ENCODE data around the gene DLG2. TPM values are rescaled to one million over a fixed set of nuclear protein-coding genes. Genes with fewer than 3 reads are reported as not detected.

The DLG2 gene
- total RNA-seq, 1 experiment from 2014 or later = 1.8 TPM

DNA sequence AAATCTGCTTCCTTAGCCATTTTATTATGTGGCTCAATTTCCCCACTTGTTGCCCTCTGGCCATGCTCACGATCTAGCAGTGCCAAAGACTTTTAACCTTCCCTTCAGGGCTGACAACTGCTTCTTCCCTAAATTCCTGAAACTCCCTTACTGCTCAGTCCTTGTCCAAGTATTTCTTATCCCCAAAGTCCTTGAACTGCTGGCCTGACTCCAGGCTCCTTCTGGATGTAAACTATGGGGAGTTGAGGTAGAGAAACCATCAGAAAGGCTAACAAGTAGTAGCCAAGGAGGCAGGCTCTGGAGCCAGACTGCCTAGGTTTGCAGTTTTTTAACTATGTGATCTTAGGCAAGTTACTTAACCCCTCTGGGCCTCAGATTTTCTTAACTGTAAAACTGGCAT is 2082.3 kb downstream of the DLG2 start:
- H3K4me3 ChIP-seq (ENCODE audit: insufficient read depth, low read depth, low read length) = no peak overlapping the region
- no peak for DNase-seq
- no peaks in the 10 kb centered on the region for H3K27me3 ChIP-seq (ENCODE audit: control insufficient read depth, insufficient read depth, low read length)
- H3K36me3 ChIP-seq (replicated peaks; ENCODE audit: control insufficient read depth, insufficient read depth, low read length) = no peaks in the 10 kb centered on the region

DNA sequence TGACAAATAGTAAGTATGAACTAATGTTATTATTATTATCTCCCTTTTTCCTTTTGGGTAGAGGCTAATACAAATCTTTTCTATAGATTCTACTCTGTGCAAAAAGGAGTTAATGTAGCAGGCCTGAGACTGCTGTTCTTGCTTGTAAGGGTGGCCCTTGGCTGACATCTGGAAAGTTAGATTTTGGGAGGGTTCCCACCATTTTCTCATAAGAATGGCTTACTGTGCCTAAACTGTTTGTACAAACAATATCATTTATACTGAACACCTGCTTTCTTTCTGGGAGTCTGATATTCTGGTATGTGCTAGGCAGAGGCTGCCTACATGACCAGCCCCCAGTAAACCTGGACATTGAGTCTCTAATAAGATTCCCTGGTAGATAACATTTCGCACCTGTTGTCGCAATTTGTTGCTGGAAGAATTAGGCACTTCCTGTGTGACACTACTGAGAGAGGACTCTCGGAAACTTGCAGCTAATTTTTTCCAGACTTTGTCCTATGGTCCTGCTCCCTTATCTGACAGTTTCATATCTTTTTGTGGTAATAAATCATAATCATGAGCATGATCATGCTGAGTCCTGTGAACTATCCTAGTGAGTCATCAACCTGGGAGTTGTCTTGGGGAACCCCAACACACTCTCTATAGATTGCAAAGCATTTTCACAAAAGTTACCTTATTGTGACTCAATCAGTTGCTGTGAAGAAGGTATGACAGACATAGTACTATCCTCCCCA is 2083.3 kb downstream of the DLG2 start:
- Histone ChIP-seq H3K36me3 (replicated peaks; ENCODE audit: control insufficient read depth, insufficient read depth, low read length) (no peaks in the 10 kb centered on the region), H3K4me3 (ENCODE audit: insufficient read depth, low read depth, low read length) (no peak overlapping the region), H3K27me3 (ENCODE audit: control insufficient read depth, insufficient read depth, low read length) (no peaks in the 10 kb centered on the region)
- DNase-seq = no peak

DNA sequence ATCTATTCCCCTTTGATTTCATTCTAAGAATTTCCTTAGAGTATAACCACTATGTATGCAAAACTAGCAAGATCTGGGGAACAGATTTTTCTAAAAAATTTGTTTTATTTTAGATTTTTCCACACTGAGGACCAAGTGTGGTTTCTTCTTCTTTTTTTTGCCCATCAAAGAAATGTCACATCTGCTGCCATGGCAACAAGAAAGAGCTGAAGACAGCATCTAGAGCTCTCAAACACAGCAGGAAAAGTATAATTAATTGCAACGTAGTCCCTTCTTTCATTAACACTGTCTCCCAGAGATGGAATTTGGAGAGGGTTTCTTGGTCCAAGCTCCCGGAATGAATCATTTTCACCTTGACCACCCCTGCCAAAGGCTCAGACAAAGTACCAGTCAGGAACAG is 2084.3 kb downstream of the DLG2 start:
- DNase-seq = no peak
- H3K36me3 ChIP-seq (replicated peaks; ENCODE audit: control insufficient read depth, insufficient read depth, low read length) = no peaks in the 10 kb centered on the region
- no peaks in the 10 kb centered on the region for H3K27me3 ChIP-seq (ENCODE audit: control insufficient read depth, insufficient read depth, low read length)
- H3K4me3 ChIP-seq (ENCODE audit: insufficient read depth, low read depth, low read length) = no peak overlapping the region

DNA sequence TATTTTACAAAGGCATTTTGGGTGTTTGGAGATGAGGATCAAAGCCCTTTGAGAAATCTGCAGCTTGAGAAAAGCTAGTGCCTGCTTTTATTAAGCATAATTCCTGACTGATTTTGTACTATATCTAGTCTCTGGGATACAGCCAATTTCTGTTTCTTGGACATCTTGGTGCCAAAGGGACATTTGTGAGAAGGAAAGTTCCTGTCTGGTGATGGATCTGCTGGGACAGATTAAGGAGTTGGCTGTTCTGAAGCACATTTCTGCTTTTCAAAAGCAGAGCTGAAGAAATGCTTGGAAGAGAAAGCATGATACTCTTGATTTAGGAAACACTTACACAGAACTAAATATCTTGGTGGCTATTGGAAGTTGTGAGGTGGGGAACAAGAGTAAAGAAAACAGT is 2086.4 kb downstream of the DLG2 start:
- no peak for DNase-seq
- H3K36me3 ChIP-seq (replicated peaks; ENCODE audit: control insufficient read depth, insufficient read depth, low read length) = no peaks in the 10 kb centered on the region
- H3K4me3 ChIP-seq (ENCODE audit: insufficient read depth, low read depth, low read length) = no peak overlapping the region
- H3K27me3 ChIP-seq (ENCODE audit: control insufficient read depth, insufficient read depth, low read length) = no peaks in the 10 kb centered on the region

DNA sequence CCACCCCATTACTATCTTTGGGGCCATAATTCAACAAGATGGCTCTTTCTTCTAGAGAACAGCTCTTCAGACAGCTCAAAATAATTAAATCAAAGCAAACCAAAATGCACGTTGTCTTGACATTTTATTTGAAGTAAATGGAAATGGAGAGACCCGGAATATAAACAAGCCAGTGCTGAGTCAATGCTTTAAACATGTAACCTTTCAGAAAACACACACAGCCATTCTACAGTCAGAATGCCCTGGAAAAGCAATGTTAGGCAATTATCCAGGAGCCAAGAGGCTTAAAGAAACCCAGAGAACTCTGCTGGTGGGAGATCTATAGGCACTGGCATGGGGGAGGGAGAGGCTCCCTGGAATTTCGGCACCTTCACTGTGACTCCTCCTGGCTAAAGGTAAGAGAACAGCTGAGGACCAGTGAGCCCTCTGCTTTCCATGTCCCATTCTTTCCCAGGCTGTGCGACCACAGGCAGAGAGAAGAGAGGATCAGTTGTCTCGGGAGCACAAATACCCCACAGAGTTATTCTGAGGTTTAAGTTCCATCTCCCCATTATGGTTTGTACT is 2086.9 kb downstream of the DLG2 start:
- H3K4me3 ChIP-seq (ENCODE audit: insufficient read depth, low read depth, low read length) = no peak overlapping the region
- H3K36me3 ChIP-seq (replicated peaks; ENCODE audit: control insufficient read depth, insufficient read depth, low read length) = no peaks in the 10 kb centered on the region
- no peak for DNase-seq
- H3K27me3 ChIP-seq (ENCODE audit: control insufficient read depth, insufficient read depth, low read length) = no peaks in the 10 kb centered on the region

DNA sequence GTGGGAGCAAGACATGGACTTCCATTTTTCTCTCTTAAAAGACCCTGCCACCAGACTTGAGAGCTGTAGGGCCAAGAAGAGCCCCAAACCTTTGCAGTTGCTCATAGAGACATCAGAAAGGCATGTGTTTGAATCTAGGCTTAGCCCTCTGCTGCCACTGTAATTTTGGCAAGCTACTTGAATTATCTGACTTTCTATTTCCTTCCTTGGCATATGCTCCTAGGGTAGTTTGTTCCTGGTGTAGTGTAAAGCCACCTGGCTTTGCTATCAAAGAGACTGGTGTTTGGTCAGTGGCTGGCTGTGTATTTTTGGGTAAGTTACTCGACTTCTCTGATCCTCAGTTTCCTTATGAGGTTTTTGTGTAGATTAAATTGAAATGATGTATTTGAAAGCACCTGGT is 2088.9 kb downstream of the DLG2 start:
- Histone ChIP-seq H3K4me3 (ENCODE audit: insufficient read depth, low read depth, low read length) (no peak overlapping the region), H3K27me3 (ENCODE audit: control insufficient read depth, insufficient read depth, low read length) (no peaks in the 10 kb centered on the region), H3K36me3 (replicated peaks; ENCODE audit: control insufficient read depth, insufficient read depth, low read length) (no peaks in the 10 kb centered on the region)
- no peak for DNase-seq

DNA sequence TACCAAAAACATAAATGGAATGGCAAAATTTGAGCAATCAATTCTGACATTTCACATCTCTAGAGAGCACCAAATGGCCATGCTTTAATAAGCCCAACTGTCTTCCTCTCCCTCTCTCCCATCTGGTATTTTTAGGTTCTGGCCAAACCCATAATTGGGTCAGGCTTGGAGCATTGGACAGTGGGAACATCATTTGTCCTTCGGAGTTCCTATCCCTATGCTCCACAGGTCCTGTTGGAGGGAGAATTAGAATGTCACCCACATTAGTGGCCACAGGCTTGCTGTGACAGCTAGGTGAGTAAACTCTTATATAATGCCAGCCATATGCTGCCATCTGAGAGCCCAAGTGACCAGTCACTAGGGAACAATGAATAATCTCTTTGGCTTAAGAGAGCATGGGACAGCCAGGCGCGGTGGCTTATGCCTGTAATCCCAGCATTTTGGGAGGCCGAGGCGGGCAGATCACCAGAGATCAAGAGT is 2090.0 kb downstream of the DLG2 start:
- no peak overlapping the region for H3K4me3 ChIP-seq (ENCODE audit: insufficient read depth, low read depth, low read length)
- no peak for DNase-seq
- no peaks in the 10 kb centered on the region for H3K27me3 ChIP-seq (ENCODE audit: control insufficient read depth, insufficient read depth, low read length)
- no peaks in the 10 kb centered on the region for H3K36me3 ChIP-seq (replicated peaks; ENCODE audit: control insufficient read depth, insufficient read depth, low read length)

DNA sequence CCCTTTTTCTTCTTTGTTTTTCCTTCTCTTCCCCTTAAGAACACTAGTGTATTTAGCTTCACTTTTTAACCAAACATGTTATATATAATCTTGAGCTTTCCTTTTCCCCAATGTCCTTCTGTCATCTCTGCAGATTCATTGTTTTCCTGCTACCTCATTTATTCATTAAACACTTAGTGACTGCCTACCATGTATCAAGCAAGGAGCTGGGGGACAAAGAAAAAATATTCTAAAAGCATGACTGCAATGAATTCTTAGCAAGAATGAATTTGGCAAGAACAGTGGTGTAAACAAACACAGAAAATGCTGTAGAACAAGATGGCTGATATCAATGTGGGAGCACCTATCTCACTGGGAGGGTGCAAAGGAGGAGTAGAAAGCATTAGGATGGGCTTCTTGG is 2094.0 kb downstream of the DLG2 start:
- Histone ChIP-seq H3K27me3 (ENCODE audit: control insufficient read depth, insufficient read depth, low read length) (no peaks in the 10 kb centered on the region), H3K36me3 (replicated peaks; ENCODE audit: control insufficient read depth, insufficient read depth, low read length) (no peaks in the 10 kb centered on the region), H3K4me3 (ENCODE audit: insufficient read depth, low read depth, low read length) (no peak overlapping the region)
- DNase-seq = no peak

DNA sequence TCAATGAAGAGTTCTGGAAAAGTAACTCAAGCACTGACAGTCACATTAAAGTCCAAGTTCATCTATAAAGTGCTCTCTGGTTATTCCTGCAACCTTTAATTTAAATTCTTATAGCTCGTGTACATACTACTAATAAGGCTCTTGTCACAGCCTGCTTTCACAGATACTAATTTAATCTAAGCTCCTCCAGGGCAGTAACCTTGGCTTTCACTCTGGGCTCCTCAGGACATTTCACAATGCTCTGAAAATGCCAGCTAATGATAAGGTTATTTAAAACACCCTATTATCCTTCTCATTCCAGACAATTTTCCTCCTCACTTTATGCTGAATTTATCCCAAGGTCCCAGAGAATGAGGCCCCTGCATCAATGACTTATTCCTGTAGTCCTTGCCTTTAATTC is 2098.3 kb downstream of the DLG2 start:
- H3K36me3 ChIP-seq (replicated peaks; ENCODE audit: control insufficient read depth, insufficient read depth, low read length) = no peaks in the 10 kb centered on the region
- no peak for DNase-seq
- no peak overlapping the region for H3K4me3 ChIP-seq (ENCODE audit: insufficient read depth, low read depth, low read length)
- H3K27me3 ChIP-seq (ENCODE audit: control insufficient read depth, insufficient read depth, low read length) = no peaks in the 10 kb centered on the region

DNA sequence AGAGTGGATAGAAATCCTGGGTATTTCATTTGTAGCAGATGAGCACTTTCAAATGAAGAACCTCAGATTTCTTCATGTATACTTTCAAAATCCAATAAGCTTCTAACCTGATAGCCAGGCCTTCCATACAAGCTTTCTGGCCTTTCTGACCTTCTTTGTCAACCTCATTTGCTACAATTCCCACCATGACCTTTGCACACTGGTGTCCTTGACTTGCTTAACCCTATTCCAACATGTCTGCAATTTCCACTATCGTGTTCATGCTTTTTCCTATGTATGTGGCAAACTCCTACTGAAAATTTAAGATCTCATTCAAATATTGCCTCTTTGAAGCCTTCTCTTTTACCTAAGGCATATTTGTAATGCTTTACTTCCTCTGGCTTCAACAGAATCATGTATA is 2098.9 kb downstream of the DLG2 start:
- Histone ChIP-seq H3K36me3 (replicated peaks; ENCODE audit: control insufficient read depth, insufficient read depth, low read length) (no peaks in the 10 kb centered on the region), H3K27me3 (ENCODE audit: control insufficient read depth, insufficient read depth, low read length) (no peaks in the 10 kb centered on the region), H3K4me3 (ENCODE audit: insufficient read depth, low read depth, low read length) (no peak overlapping the region)
- DNase-seq = no peak

DNA sequence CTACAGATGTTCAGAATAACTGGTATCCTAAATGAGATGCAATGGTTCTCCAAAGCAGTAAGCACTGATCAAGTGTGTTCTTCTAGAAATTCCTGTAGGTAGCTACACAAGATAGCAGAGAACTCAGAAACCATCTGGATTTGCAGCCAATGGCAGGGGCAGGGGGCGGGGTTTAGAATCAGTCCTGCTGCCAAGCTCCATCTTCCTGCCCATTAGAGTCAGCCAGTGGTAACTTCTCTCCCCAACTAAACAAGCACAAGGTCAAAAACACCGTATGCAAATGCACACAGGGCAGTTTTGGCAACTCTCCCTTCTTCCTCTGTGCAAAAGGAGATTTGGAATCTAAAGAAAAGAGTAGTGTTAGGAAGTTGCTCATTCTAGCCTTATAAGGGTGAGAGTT is 2103.5 kb downstream of the DLG2 start:
- no peaks in the 10 kb centered on the region for H3K36me3 ChIP-seq (replicated peaks; ENCODE audit: control insufficient read depth, insufficient read depth, low read length)
- DNase-seq = peak; percentile 5
- no peaks in the 10 kb centered on the region for H3K27me3 ChIP-seq (ENCODE audit: control insufficient read depth, insufficient read depth, low read length)

DNA sequence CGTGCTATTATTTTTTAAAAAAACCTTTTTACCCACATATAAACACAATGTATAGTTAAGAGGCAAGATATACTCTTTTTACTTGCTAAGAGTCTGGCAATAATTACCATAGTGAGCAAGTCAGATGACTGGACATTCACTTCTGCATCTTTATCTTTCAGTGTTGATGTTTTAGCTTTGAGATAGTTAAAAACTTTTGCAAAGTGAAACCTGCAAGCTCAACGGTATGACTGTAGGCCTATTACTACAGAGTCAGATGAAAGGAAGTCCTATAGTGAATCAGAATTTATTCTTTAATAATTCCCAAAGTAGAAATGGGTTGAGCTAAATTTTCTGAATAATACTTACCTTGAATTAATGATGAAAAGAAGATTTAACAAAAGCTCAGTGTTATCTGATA is 2104.2 kb downstream of the DLG2 start:
- Histone ChIP-seq H3K27me3 (ENCODE audit: control insufficient read depth, insufficient read depth, low read length) (no peaks in the 10 kb centered on the region), H3K36me3 (replicated peaks; ENCODE audit: control insufficient read depth, insufficient read depth, low read length) (no peaks in the 10 kb centered on the region), H3K4me3 (ENCODE audit: insufficient read depth, low read depth, low read length) (no peak overlapping the region)
- DNase-seq = no peak

More for the DNA sequence above, 2103.5 kb downstream of the DLG2 start:
- H3K4me3 ChIP-seq (ENCODE audit: insufficient read depth, low read depth, low read length) = no peak overlapping the region

DNA sequence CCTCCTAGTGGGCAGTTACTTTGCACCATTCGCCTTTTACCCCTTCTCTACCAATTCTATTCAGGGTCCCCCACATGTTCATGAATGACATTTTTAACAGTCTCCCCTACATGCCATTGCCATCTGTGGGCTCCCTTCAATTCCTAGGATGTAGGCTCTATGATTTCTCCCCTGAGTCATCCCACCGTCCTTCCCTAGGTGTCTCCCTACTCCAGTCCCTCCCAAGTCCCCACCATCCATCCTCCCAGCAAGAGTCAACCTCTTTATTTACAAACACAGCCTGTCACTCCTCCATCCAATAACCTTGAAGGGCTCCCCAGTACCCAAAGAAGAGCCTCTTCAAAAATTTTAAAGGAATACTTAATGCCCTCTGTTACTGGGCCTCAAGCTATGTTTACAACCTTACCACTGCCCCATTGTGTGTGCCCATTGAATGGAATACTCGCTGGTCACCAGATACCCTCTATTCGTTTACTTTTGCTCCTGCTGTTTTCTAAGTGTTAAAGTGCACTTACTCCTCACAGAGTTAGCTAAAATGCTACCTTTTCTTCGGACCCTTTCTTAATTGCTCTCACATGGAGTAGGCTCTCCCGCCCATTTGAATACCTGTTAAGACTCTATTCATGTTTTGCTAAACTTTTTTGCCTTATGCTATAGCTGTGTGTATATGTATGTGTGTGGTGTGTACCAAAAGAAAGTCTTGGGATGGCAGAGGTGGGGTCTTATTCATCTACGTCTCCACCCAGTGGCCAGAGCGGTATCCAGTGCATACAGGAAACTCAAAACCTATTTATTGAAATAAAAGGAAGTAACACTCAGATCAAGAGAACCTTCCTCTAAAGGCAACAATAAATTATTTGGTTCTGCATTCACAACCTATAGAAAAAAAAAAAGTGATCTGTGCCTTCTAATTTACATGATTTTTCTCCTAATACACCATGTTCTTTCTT is 2105.2 kb downstream of the DLG2 start:
- Histone ChIP-seq H3K4me3 (ENCODE audit: insufficient read depth, low read depth, low read length) (no peak overlapping the region), H3K36me3 (replicated peaks; ENCODE audit: control insufficient read depth, insufficient read depth, low read length) (no peaks in the 10 kb centered on the region), H3K27me3 (ENCODE audit: control insufficient read depth, insufficient read depth, low read length) (no peaks in the 10 kb centered on the region)
- peak; percentile 35 for DNase-seq

DNA sequence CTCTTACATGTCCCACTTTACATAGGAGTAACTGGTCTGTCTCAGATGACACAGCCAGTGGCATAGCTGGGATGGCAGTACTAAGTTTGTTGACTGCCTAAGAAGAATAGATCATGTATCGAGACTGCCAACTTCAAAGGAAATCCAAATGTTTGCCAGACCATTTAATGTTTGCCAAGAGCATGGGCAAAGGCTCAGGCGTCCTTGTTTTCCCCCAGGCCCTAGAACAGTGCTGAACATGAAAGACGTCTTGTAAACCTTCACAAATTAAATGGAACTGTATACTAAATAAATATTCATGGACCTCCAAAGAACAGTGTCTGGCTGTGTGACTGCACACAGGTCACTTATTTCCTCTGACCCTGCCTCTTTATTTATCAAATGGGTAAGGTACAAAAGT is 2106.3 kb downstream of the DLG2 start:
- Histone ChIP-seq H3K36me3 (replicated peaks; ENCODE audit: control insufficient read depth, insufficient read depth, low read length) (no peaks in the 10 kb centered on the region), H3K4me3 (ENCODE audit: insufficient read depth, low read depth, low read length) (no peak overlapping the region), H3K27me3 (ENCODE audit: control insufficient read depth, insufficient read depth, low read length) (no peaks in the 10 kb centered on the region)
- DNase-seq = no peak

DNA sequence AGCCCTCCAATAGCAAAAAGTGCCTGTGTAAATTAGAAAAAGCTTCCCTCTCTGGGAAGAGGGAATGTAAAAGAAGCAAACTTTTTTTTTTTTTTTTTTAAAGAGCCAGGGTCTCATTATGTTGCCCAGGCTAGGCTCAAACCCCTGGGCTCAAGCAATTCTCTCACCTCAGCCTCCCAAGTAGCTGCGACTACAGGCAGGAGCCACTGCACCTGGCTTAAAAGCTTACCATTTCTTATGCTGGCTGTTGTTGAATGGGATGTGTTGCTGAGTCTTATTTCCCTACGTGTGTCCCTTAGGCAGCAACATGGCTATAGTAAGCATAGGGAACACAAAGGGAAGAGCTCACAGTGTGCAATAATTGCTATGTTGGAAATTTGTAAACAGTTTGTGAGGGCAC is 2115.5 kb downstream of the DLG2 start:
- H3K27me3 ChIP-seq (ENCODE audit: control insufficient read depth, insufficient read depth, low read length) = no peaks in the 10 kb centered on the region
- H3K4me3 ChIP-seq (ENCODE audit: insufficient read depth, low read depth, low read length) = no peak overlapping the region
- DNase-seq = no peak
- no peaks in the 10 kb centered on the region for H3K36me3 ChIP-seq (replicated peaks; ENCODE audit: control insufficient read depth, insufficient read depth, low read length)

Measured in H7 (cell line).